GM21529 (cell line): ENCODE measurements around the gene DNAJA3.

Source experiments
- ATAC-seq: cut with Tn5 transposase; IDR thresholded peaks from one replicate; pipeline ENCODE4 v1.9.1; 2021; ENCODE audit not compliant: unreplicated experiment

Gene DNAJA3

DNA sequence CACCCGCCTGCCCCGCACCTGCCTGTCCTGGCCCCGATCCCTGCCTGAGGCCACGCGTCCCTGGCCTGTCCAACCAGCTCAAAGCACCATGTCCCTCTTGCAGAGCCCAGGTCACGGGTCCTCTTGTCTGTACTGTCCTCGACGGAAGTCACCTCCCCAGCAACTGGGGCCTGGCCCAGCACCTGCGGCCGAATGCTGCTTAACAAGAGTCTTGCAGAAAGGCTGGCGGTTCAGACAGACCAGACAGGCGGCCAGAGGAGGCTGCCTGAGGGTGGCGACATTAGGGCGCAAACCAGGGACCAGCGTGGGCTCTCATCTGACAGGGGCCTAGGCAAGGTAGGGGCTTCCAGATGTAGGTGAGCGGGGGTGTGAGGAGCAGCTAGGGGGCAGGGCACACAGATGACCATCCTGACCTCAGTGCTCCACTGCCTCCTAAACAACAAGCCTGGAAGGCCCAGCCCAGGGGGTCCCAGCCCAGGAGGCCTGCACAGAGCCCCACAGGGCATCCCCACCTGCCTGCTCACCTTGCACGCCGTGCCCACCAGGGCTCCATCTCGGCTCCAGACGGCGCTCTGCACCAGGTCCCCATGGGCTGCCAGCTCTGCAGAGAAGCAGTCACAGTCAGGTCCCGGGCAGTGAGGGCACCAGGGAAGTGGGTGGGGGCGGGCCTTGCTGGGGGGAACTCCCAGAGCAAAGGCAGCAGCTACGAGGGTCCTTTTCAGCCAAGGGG is 20.5 kb upstream of the DNAJA3 start:
- no peak for ATAC-seq

DNA sequence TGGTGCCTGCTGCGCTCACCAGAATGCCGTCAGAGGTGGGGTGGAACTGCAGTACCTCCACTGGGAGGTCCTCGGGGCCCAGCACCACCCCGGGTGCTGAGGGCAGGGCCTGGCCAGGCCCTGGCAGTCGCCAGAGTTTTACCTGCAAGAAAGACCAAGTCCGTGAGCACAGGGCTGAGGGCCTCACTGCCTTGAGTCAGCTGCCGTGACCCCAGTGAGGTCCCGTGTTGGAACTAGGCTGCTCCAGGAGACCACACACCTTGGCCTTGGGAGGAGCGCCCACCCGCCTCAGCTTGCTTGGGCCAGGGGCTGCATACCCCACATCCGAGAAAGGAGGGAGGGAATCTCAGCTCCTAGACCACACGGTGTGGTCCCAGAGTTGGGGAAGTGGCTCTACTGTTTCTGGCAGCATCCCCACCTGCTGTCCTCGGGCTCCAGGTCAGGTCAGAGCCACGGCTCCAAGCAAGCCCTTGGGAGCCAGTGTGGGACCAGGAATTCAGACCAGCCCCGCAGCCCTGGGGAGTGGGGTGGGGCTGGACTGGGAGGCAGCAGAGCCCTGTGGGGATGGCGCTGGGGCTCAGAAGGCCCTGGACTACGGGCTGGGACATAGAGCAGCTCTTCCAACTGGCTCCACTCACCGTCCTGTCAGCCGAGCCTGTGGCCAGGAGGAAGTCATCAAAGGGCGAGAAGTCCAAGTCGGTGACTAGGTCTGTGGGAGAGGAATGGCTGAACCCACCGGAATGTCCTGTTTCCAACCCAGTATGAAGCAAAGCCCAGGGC is 17.9 kb upstream of the DNAJA3 start:
- no peak for ATAC-seq

- no peak for ATAC-seq
Measured at GRCh38 chr16:4408323-4408690, 17.4 kb upstream of the DNAJA3 start.

- no peak for ATAC-seq
Measured at GRCh38 chr16:4409081-4409932, 16.4 kb upstream of the DNAJA3 start.

- no peak for ATAC-seq
Measured at GRCh38 chr16:4410335-4411075, 15.2 kb upstream of the DNAJA3 start.

DNA sequence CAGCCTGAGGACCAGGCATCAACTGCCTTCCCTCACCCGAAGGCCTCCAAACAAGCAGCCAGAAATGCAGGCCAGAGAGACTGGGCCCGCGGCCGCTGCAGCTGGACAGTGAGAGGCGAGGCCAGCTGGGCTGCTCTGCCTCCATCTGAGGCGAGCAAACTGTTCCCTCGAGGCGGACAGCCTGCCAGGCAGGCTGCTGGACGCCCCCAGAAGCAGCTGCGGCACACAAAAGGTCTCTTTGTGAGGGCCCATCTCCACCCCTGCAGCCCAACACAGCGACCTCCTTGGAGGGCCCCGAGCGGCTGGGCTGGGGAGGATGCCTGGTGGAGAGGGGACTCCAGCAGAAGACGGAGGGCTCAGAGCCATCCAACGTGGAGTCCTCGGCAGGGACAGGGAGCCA is 14.0 kb upstream of the DNAJA3 start:
- ATAC-seq = no peak

GRCh38 chr16:4412159-4412558 is 13.5 kb upstream of the DNAJA3 start:
- ATAC-seq = no peak

DNA sequence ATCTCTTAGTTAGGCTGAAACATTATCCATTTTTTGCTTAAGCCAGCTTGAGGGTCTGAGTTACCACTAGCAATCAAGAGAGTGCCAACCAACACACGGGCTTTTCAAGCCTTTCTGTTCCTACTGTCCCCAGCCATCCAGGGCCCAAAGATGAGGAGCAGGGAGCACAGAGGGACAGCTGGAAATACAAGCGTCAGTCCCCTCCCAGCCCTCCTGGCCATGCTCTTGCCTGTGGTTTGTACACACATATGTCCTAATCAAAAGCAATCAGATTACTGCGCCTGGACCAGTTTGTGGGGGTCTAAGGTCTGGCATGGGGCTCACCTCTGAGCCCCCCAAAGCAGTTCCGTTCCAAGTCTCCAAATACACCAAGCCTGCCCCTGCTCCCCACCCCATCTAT is 12.8 kb upstream of the DNAJA3 start:
- no peak for ATAC-seq

GRCh38 chr16:4414187-4414917 is 11.3 kb upstream of the DNAJA3 start:
- ATAC-seq = peak; percentile 67

DNA sequence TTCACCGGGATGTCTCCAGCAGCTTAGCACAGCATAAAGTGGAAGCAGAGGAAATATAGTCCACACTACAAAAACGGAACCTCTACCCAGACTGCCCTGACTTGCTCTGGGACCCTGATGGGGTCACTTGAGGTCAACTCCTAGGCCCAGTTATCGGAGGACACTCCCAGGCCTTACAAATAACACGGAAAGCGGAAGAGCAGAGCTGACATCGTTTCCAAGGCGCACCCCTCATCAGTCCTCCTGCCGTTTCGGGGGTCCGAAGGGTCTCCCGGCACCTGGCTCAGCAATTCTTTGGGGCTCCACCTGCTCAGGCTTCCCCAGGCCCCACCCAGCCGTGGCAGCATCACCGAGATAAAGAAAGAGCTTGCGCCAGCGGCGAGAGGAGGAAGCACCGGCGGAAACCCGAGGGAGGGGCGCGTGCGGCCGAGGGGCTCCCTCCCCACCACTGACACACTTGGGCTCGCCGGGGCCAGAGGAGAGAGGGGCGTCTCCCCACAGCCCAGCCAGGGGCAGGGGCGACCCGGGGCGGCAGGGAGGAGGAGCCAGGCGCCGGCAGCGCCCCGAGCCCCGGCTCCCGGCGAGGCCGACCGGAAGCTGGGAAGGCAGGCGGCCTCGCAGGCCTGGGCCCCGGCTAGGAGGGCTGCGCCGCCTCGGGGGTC is 10.0 kb upstream of the DNAJA3 start:
- ATAC-seq = no peak

DNA sequence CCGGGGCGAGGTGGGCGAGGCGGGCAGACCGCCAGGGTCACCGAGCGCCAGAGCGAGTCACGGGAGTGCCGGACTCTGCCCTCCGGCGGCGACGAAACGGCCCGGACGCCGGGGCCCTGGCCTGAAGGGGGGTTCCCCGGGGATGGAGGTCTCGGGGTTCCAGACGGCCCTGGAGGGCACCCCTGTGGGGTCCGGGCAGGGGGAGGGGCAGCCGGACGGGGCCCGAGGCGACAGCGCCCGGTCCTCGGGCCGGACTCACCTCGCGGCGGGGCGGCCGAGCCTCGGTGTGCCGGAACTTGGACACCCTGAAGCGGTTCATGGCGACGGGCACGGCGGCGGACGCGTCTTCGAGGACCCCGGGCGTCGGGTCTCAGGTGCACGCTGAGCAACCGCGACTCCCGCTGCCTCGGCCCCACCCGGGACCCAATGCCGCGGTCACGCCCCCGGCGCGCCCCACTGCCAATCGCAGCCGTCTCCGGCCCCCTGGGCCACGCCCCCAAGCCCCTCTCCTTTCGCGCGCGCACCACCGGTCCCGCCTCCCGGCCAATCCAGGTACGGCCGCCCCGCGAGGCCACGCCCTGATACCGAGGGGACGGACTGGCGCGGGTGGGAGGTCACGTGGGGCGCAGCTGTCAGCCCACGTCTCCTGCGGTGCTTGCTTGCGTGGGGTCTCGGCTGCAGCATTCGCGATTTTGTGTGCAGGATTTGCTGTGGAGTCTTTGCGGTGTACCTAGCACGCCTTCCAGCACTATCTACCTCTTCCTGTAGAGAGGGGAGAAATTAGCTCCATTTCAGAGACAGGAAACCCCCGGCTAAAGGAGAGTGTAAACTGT is 9.3 kb upstream of the DNAJA3 start, which contains the start of gene CORO7:
Gene CORO7, minus strand, starts transcription at position 397 of the 833 bp plus-strand sequence. Its CDS starts 78 bp downstream, at position 319.
- peak; percentile 58 for ATAC-seq

DNA sequence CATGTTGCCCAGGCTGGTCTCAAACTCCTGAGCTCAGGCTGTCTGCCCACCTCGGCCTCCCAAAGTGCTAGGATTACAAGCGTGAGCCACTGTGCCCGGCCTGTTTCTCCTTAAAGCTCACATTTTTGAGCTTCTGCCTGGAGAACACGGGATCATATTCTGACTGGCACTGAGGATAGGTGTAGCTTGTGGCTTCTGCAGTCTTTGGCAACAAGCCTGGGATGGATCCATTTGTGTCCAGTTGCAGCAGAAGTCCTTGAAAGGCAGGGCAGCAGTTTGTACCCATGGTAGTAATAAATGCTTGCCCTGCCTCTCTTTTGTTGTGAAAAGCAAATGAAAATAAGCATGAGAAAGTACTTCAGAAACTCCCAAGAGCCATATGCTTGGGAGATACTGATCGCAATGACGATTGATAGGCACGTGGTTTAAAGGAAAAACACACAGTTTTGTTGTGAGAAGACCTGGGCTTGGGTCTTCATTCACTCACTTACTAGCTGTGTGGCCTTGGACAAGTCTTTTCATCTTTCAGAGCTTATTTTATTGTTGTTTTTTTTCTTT is 6.2 kb upstream of the DNAJA3 start:
- ATAC-seq = no peak

DNA sequence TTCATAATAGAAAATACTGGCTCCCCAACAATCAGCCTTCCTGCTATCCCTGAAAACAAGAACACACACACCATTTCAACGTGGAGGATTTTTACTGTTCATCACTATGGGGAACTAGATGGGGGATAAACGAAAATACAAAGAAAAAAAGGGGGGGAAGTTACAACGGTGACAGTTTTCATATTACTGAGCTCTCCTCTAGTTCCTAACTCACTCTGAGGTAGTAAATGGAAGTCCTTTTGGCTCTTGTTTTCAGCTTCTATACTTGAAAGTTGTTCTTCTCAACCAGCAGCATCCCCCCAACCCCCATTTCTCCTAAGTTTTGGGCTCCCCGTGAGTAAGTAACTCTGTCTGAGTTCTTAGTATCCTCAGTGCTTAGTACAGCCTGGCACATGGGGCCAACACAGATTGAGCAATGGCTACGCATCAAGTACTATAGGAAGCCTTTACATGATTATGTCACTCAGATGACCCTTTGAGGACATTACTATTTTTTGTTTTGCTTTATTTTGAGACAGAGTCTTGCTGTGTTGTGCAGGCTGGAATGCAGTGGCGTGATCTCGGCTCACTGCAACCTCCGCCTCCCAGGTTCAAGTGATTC is 5.1 kb upstream of the DNAJA3 start:
- ATAC-seq = no peak

DNA sequence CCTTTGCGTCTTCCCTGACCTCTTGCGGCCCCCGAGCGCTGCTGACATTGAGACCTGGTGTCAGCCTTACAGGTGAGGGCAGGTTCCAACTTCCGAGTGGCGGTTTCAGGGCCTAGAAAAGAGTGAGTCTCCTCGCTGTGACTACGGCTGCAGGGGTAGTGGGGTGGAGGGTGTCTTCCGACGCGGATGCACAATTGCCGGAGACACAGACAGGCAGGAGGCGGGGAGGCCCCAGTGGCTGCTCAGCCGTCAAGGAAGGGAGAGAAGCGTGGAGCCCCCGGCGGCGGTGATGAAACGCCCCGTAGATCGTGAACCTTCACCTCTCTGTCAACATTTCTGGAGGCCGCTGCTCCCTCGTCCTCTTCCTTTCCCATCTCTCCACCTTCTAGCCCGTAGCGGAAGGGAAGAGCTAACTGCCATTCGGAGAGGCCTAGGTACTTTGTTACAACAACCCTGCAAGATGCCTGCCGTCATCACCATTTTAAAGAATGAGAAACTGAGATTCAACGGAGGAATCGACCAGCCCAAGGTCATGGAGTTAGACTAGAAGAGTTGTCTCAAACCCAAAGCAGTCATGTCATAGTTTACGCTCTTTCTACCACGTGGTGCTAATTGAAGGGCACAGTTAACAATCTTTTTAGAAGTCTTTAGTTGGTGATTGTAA is 485 bp downstream of the DNAJA3 start:
- peak; percentile 8 for ATAC-seq

- no peak for ATAC-seq
Measured at GRCh38 chr16:4426722-4427372, 1.2 kb downstream of the DNAJA3 start.

- no peak for ATAC-seq
Measured at GRCh38 chr16:4428500-4428899, 2.8 kb downstream of the DNAJA3 start.

DNA sequence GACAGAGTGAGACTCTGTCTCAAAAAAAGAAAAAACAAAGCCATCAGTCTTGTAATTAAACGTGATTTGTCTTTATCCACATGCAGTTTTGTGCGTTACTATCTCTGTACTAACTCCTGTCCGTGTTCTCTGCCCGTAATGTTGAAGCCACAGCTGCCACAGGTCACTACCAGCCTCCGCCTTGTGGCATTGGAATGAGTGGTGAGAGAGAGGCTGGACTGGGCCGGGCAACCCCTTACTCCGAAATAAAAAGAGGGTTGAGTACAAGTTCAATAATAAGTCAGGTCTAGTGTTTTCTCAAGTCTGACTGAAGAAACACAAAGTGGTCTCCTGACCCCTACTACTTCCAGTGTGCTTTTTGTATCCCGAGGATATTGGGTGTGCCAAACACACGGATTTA is 5.4 kb downstream of the DNAJA3 start:
- ATAC-seq = no peak
